ENCODE results near the gene SYNGAP1. TPM values are rescaled to one million over a fixed set of nuclear protein-coding genes. Genes with fewer than 3 reads are reported as not detected.
A peak's percentile ranks its signal among the peaks of the same experiment; 100 is the strongest.

The SYNGAP1 gene
- total and polyA plus RNA-seq, 9 of the 15 experiments (the other 6 are each of a cell fraction or from before 2014, with no cell fraction given), result 0.01 to 22.8 (median 3.2) TPM

GRCh38 chr6:33488339-33488738 lies 68.5 kb downstream of the SYNGAP1 start (continued):
- no peak for TF ChIP-seq E2F5 (CRISPR knock-in tag; IDR thresholded peaks at IDR 0.05)
- no peak for TF ChIP-seq ZNF561 (CRISPR knock-in tag; conservative IDR thresholded peaks at IDR 0.05)
- no peak for TF ChIP-seq TFE3 (CRISPR knock-in tag; IDR thresholded peaks at IDR 0.05)
- no peak for TF ChIP-seq TBP (optimal IDR thresholded peaks at IDR 0.05; ENCODE audit: low read depth, low read length)
- no peak for TF ChIP-seq NR2C1 (IDR thresholded peaks at IDR 0.05)
- no peak for TF ChIP-seq NR2C1 (tag; IDR thresholded peaks at IDR 0.05)
- no peak for TF ChIP-seq ZKSCAN3 (CRISPR knock-in tag; IDR thresholded peaks at IDR 0.05)
- TF ChIP-seq MECOM (CRISPR knock-in tag; IDR thresholded peaks at IDR 0.05), result no peak
- TF ChIP-seq MNT (conservative IDR thresholded peaks at IDR 0.05), result no peak
- no peak for TF ChIP-seq ETV5 (CRISPR knock-in tag; IDR thresholded peaks at IDR 0.05; ENCODE audit: low read depth)
- peak in 1 of 3 experiments; percentile 41 for TF ChIP-seq YY1 (IDR thresholded peaks at IDR 0.05; ENCODE audit: borderline replicate concordance in 1 of 3, control insufficient read depth in 1 of 3, extremely low read depth in 1 of 3, insufficient read depth in 3 of 3, insufficient read length in 1 of 3, insufficient replicate concordance in 2 of 3, low read depth in 1 of 3, low read length in 2 of 3)
- no peak for TF ChIP-seq ZBTB40 (IDR thresholded peaks at IDR 0.05)
- TF ChIP-seq ZBTB40 (CRISPR knock-in tag; IDR thresholded peaks at IDR 0.05), result no peak
- TF ChIP-seq ARID2 (IDR thresholded peaks at IDR 0.05), result no peak
- no peak for TF ChIP-seq FOXM1 (IDR thresholded peaks at IDR 0.05; ENCODE audit: low read depth)
- no peak for TF ChIP-seq FOXM1 (CRISPR knock-in tag; IDR thresholded peaks at IDR 0.05; ENCODE audit: low read depth)
- no peak for TF ChIP-seq KLF16 (IDR thresholded peaks at IDR 0.05)
